ENCODE data around the gene ZNF804B.

The ZNF804B gene

DNA sequence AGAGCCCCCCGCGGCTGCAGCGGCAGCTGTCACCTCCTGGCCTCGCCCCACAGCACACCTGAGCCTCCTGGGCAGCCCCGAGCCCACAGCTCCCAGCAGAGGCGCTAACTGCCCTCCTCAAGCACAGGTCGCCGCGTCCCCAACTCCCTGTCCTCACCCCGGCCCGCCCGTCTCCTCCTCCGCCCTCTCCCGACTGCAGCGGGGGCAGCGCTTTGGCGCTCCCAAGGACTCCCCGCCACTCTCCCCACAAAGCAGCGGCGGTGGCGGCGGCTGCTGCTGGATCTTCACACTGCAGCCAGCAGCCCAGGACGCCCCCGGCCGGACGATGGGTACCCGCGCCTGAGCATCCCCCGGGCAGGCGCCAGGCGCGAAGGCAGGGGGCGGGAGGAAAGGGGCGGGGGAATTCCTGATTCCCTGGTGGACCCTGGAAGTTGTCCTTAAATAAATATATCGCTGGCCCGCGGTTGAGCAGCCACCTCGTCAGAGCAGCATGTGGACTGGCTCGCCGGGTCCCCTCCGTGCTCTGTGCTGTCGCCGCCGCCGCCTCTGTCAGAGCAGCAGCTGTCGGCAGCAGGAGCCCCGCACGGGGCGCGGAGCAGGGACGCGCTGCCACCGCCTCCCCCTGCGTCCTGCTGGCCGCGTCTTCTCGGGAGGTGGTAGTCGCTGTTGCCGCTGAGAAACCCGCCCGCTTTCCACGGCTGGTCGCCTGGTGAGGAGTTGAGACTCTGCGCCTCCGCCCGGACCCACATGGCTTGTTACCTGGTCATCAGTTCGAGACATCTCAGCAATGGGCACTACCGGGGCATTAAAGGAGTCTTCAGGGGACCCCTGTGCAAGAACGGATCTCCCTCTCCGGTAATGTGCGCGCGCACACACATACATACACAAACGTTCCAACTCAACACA is at the start of gene ZNF804B:
ZNF804B (plus strand) TSS at position 471 of the 906 bp plus-strand sequence; CDS start at position 748, 277 bp downstream.
- no peak for DNase-seq (ENCODE audit: low read depth)

DNA sequence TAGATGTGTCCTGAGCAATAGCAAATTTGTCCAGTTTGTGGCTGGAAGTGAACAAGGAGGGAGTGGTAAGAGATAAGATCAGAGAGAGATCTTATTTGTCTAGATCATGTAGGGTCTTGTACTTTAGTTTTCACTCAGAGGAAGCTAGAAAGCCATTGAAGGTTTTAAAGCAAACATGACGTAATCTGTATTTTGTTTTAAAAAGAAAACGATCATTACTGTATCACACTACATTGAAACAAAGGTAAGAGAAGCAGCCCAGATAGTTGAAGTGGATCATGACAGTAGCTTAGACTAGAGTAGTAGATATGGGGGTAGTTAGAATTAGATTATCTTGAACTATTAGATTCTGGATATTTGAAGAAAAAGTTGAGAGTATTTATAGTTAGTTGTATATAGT is 23.6 kb upstream of the ZNF804B start:
- DNase-seq (ENCODE audit: low read depth): no peak

DNA sequence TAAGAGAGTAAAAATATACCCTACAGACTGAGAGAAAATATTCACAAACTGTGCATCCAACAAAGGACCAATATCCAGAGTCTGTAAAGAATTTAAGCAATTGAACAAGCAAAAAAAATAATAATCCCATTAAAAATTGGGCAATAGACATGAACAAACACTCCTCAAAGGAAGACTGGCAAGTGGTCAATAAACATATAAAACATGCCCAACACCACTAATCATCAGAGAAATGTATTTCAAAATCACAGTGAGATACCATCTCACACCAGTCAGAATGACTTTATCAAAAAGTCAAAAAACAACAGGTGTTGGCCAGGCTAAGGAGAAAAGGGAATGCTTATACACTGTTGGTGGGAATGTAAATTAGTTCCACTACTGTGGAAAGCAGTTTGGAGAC is 21.9 kb upstream of the ZNF804B start:
- no peak for DNase-seq (ENCODE audit: low read depth)

DNA sequence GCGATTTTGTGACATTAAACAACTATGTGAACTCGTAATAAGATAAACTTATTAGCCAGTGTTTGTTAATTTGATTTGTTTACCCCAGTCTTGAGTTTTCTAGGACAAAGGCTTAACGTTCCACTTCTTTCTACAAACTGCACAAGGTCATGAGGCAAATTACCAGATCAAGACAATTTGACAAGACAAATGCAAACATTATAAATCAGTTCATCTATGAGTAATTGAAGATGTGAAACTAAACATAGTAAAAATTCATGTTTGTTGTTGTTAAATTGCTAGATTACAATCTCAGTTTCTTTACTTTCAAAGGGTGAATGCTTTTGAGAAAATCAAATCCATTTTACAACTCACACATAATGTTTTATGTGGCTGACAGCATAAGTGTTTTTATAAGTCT is 13.4 kb upstream of the ZNF804B start:
- DNase-seq (ENCODE audit: low read depth): no peak

DNA sequence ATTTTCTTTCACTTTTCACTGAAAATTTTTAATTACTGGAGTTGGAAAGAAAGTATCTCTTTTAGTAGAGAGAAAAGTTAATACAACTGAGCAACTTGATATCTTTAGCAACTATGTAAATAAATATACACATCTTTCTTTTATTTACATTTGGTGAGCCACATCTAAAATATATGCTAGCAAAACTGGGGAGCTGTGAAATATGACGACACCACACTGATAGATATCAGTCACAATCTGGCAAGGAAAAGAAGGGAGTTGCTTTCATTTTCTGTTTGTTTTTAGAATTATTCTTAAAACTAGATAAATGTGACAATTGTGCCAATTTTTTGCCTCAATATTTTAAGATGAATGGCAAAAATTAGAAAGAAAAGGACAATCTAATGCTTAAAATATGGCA is 2.7 kb upstream of the ZNF804B start:
- no peak for DNase-seq (ENCODE audit: low read depth)

DNA sequence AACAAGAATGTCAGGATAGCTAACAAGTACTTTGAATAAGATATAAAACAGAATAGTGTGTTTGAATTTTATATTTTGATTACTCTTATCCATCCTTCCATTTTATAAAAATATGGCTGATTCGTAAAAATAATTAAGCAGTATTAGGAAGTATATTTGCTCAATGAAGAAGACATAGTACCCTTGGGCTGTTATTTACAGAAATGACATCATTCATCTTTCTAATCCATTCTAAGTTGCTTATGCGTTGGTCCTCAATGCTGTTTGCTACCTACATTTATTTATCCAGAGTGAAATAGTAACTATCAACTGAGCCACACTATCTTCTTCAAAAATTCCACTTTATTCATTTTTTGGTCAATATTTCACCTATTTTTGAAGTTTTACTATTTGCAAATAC is 2.1 kb upstream of the ZNF804B start:
- no peak for DNase-seq (ENCODE audit: low read depth)

DNA sequence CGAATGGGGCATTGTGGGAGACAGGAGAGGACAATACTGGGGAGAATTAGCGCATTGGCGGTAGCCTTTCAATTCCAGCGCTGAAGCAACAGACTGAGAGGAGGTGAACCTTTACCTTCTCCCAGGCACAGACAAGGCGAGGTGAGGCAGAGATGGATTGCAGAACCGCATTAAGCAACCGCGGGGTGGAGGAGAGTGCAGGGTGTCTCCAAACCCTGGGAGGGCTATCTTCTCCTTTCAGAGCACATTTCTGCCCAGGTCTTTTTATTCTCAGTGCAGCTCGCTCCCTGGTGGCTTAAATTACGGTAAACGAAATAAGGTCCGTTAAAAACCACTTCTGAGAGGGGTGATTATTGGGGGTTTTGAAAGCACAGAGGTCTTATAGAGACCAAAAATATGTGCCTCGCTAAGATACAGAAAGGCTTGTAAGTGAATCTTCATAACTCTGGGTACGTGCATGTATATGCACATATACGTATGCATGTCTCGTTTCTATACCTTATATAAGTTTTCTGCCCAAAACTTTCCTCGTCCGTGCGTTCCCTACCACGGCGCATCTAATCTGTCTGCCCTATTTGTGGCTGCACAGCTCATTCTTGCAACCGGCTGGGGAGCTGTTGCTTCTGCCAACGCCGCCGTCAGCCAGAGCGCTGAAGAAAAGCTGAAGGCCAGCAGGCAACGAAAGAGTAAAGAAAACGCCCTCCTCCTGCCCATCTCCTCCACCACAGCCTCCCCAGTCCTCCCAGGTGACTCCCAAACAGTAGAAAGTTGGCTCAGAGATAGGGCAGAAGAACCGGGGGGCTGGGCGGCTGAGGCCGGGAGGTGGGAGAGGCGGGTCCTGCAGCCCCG is 895 bp upstream of the ZNF804B start:
- DNase-seq (ENCODE audit: low read depth): no peak

DNA sequence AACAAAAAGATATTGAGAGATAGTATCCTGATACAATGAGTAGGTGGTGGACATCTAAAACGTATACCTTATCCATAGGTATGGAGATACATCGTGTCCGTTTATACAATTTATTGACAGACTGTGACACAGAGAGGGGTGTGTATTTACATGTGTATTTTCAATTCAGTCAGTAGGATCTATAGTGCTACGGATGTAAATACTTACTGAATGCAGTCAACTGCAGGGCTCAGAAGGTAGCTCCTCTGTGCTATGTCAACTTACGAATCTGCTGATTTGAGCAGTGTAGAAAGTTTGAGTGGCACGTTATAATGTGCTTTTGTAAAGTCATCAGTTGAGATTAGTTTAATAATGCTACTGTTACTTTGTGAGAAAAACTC is 626 bp downstream of the ZNF804B start:
- no peak for DNase-seq (ENCODE audit: low read depth)

DNA sequence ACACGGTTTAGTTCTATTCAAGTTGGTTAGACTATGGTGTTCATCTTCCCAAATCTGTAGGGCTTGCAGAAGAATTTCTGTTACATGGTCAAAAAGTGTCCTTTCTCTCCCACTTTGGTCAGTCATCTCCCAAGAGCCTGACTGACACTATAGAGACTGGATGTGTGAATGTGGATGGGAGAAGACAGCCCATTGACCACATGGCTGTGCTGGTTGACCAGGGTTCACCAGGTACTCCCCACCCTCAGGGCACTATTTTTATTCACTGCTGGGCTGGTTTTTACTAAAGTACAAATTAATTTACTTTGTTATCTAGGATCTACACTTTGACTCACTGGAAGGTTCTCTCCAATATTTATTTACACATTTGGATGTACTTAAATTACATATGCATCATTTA is 2.3 kb downstream of the ZNF804B start:
- DNase-seq (ENCODE audit: low read depth): no peak

DNA sequence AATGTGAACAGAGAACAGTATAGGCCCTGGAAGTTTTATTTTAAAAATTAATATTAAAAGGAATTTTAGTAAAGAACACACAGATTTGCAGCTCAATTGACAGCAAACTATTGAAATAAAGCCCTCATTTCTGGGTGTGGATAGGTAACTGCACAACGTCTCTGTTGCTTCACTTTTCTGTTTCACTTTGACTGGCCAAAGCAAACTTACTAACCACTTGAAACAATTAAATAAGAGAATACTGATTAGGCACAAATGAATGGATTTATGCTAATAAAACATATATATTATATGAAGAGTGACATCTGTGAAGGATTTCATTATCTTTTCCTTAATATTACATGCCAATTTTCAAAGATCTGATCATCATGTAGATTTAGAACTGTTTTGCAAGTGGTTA is 11.9 kb downstream of the ZNF804B start:
- no peak for DNase-seq (ENCODE audit: low read depth)

DNA sequence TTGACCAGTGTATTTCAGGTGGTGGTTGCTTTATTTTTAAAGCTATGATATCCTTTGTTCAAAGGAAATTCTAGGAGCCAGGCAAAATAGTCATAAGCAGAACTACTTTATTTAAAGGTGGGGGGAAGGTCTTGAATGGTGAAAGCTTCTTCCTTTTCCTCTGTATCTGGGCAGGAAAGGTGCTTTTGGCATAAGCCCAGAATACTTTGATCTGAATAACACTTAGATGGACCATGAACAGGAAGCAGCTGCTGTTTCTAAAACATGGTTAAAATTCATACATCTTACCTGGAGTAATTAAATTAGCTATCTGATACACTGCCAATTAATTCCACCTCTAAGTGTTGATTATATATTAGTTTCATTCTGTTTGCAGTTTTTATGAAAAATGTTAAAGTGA is 13.3 kb downstream of the ZNF804B start:
- DNase-seq (ENCODE audit: low read depth): no peak

DNA sequence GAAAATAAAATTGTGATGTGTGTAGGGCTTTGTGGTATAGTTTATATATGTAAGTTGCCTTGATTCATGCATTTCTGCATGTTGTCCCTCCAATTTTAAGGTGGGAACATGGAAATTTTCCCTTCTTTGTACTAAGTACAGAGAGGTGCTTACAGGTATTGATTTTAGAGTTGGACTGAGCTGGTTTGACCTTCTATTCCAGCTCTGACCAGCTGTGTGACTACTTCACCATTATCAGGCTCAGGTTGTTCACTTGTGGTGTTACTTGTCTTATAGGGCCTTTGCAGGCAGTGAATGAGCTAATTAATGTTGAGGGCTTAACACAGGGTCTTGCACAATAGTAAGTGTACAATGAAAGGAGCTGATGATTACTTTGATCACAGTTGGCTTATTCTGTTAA is 16.3 kb downstream of the ZNF804B start:
- DNase-seq (ENCODE audit: low read depth): no peak

DNA sequence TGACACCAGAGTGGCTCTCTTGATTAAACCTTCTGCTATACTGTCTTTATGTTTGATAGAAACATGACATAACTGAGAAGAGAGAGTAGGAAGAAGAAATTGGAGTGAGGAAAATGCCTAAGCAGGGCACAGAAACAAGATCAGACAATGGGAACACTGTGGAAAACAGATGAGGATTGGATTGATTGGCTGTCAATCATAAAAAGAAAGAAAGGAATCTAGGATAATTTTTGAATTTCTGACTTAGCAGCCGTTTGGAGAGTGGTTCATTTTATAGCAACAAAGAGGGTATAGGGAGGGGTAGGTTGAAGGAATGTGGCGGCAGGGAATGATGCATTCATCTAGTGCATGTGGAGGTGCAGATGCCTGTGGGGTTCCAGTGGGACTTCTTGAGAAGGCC is 28.3 kb downstream of the ZNF804B start:
- no peak for DNase-seq (ENCODE audit: low read depth)

DNA sequence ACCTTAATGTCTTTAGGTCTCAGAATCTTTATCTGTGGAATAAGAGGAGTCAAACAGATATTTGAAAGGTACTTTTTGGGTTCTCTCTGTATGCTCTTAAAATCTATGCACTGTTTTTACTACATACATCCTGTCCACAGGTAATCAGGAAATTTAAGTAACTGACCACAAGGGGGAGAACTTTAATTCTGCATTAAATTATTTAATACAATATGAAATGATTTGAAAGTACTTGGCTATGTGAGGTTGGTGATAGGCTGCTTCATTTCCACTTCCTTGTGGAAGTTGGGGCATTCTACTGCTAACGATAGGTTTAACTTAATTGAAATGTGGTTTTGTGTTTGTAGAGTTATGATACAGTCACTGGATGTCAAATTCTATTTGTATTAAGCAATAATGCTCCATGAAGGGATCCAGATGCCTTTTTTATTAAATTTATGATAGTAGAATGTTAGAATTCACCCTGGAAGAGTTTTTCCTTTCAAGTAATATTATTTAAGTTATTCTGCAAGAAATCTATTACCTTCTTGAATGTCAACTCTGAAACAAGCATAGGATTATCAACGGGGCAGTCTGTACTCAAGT is 30.1 kb downstream of the ZNF804B start:
- no peak for DNase-seq (ENCODE audit: low read depth)

DNA sequence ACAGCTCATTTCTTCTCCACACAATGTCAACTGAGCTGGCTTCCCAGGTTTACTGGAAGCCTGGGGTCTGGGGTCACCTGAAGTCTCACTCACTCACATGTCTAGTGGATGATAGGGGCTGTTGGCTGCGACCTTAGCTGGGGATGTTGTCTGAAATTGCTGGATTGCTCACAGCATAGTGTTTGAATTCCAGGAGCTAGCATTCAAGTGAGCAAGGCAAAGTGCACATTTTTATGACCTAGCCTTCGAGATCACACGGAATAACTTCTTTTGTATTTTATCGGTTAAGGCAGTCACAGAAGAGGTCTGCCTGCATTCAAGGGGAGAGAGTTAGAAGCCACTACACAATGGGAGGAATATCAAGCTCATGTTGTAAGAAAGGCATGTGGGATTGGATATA is 32.4 kb downstream of the ZNF804B start:
- DNase-seq (ENCODE audit: low read depth): no peak

DNA sequence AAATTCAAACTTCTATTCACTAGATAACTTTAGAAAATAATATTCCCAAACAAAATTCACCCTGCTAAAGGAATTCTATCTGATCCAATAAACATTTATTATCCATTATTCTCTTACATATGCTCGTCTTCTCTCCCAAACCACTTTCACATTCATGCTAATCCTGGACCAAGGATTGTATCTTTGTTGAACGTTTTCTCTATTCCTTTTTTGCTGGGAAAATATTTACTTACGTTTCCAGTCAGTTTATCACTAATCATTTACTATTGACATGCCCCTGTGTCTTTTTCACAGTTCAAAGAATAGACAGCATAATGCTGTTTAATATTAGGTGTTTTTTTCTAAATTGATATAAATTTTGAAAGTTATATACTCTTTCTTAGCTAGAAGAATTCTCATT is 32.9 kb downstream of the ZNF804B start:
- DNase-seq (ENCODE audit: low read depth): no peak

DNA sequence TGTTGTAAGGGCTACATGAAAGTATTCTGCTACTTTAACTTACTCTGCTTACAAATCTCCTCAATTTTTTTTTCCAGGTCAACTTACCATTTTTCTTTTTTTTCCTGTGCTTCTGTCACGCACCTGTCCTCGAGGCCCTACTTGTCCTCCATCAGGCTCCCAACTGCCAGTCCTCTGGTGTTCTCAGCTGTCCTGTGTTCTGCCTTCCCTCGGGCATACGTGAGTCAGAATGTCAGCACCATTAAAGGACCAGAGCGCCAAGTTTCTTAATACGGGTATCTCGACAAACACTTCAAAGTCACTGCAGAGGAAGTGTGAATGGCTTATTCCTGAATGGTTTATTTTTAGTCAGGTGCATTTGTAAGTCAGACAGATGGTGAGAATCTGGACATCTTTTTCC is 36.1 kb downstream of the ZNF804B start, which contains the start of gene TEX47:
TEX47 (minus strand) TSS at position 185 of the 400 bp plus-strand sequence. CDS start 795 bp downstream, outside the sequence.
- DNase-seq (ENCODE audit: low read depth): no peak

DNA sequence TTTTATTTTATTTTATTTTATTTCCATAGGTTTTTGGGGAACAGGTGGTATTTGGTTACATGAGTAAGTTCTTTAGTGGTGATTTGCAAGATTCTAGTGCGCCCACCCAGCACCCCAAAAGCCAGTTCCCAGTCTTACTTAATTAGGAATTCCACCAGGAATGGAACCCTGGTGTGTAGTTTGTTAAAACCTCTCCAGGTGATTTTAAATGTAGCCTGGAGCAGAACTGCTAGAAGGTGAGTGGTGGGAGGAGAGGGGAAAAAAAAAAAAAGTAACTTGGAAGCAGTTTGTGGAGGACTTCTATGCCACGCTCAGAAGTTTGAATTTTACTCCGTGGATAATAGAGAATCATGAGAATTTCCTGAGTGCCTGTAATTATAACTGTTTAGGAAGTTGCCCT is 41.5 kb downstream of the ZNF804B start:
- no peak for DNase-seq (ENCODE audit: low read depth)

DNA sequence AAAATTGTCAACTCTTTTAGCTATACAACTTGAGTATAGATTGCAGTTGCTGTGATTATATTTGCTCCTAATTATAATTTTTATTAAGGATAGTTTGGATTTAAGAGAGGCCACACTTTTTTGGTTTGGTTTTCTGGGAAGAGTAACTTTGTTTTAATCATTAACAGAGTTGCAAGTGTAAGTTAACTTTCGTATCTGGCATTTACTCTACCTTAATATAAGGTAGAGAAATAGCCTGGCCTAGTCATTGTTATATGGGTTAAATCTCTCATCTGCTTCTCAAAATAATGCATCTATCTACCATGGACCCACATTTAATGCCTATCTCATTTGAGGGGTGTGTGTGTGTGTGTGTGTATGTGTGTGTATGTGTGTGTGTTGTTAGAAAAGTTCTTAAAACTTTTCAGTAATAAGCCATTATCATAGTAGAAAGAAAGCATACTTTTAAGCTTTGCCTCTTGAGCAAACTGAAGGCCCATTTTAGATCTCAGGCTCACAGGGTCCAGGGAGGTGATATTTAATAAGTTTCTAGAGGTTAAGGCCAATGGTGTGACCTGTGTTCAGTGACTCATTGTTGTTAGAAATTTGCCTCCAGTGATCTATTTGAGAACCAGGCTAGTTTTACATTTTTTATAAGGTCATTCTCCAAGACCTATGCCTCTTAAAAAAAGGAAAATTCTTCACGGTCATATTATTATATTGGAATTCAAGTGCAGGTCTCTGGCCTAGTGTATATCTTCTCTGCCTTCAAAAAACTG is 47.0 kb downstream of the ZNF804B start:
- no peak for DNase-seq (ENCODE audit: low read depth)

DNA sequence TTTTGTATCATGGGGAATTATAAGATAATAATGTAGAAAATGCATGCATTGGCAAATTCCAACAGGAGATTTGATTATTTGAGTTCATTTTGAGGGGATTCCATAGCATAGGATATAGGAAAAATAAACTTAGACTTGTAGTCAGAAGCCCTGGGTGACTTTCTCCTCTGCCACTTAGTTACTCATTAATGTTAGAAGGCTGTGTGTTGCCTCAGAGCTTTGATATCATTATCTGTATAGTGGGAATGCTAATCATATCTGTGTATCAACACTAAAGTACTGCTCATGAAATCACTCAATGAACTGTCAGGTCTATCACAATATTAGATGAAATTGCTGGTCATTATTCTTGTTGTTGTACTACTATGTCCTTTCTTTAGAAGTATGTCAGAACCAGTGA is 59.1 kb downstream of the ZNF804B start:
- DNase-seq (ENCODE audit: low read depth): no peak

DNA sequence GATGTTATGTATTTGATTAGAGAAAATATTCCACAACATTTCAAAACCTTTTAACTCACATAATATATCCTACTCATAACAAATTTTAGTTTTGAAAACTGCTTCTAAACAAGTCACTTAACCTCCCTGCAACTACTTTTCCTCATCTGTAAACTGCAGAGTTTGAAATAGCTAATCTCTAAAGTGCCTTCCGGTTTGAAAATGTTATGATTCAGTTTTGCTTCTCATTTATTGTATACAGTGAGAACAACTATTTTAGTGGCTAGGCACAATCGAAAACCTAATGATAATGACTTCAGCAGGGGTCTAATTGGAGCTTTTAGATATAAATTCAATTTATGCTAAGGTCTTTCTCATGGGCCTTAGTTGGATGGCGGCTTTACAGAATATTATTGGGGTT is 66.7 kb downstream of the ZNF804B start:
- no peak for DNase-seq (ENCODE audit: low read depth)

DNA sequence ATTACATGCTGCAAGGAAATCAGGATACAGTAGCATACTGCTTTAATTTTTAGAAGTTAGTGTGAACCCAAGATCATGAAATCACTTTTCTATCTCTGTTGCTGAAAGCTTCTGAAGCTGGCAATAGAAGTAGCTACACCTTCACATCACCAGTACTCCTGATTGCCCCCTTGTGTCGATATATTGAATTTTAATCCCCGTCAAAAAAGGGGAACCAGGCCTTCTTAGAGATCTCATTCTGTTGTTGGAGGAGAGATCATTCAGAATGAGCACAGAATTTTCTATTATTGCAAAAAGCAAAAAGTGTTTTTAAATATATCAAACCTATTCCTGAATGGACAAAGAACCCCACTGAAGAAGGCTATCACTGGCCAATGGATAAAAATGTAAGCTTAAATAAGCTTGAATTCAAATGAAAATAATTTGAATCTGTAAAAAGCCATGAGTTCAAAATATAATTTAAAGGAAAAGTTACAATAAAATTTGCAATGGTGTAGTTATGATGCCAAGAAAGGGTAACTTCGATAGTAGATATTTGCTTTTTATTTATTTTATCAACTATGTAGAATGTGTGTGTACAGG is 75.7 kb downstream of the ZNF804B start:
- DNase-seq (ENCODE audit: low read depth): no peak
